HepG2 (cell line): ENCODE results near the gene AKTIP. TPM values are rescaled to one million over a fixed set of nuclear protein-coding genes. Genes with fewer than 3 reads are reported as not detected.

Source experiments
- ARHGAP35 ChIP-seq: sonication (generic); formaldehyde crosslinking; IDR thresholded peaks from 2 replicates; pipeline ENCODE4 v1.9.0; 2022; ENCODE audit warnings: mild to moderate bottlenecking, inconsistent platforms, moderate library complexity, missing genetic modification reagents, borderline replicate concordance
- BORCS8-MEF2B ChIP-seq: sonication (generic); formaldehyde crosslinking; IDR thresholded peaks from 2 replicates; pipeline ENCODE4 v1.8.0; 2022; ENCODE audit warnings: mild to moderate bottlenecking, missing genetic modification reagents
- CBFB ChIP-seq: sonication (generic); formaldehyde crosslinking; IDR thresholded peaks from 2 replicates; pipeline ENCODE4 v1.4.0; 2020; ENCODE audit warnings: missing genetic modification reagents
- CBX2 ChIP-seq, 2 experiments: fragments of 200-600 bp in 1 of 2; sonication (generic); formaldehyde crosslinking in 1 of 2; IDR thresholded peaks; 2 replicates each; pipeline versions ENCODE4 v1.7.0 to v1.8.1; 2018 to 2022; ENCODE audit warnings: low read depth in 2 of 2, low read length in 1 of 2, mild to moderate bottlenecking in 1 of 2, missing genetic modification reagents in 1 of 2
- CENPT ChIP-seq: sonication (generic); formaldehyde crosslinking; IDR thresholded peaks from 2 replicates; pipeline ENCODE4 v1.8.0; 2022; ENCODE audit warnings: low read depth, mild to moderate bottlenecking, moderate library complexity, missing genetic modification reagents
- HOXA7 ChIP-seq: sonication (generic); formaldehyde crosslinking; IDR thresholded peaks from 2 replicates; pipeline ENCODE4 v1.8.1; 2022; ENCODE audit warnings: mild to moderate bottlenecking, missing genetic modification reagents, moderate library complexity
- IKZF4 ChIP-seq: sonication (generic); formaldehyde crosslinking; IDR thresholded peaks from 2 replicates; pipeline ENCODE4 v1.5.1; 2020; ENCODE audit warnings: borderline replicate concordance, mild to moderate bottlenecking, low read depth, missing genetic modification reagents; ENCODE audit errors: not compliant biosample characterization
- IRF2 ChIP-seq: IDR thresholded peaks from 2 replicates; pipeline ENCODE4 v1.6.1; 2018; ENCODE audit warnings: missing genetic modification reagents, missing compliant biosample characterization
- KDM2A ChIP-seq: sonication (generic); formaldehyde crosslinking; IDR thresholded peaks from 2 replicates; pipeline ENCODE4 v1.4.0; 2020; ENCODE audit warnings: low read depth, missing genetic modification reagents, borderline replicate concordance
- KDM5B ChIP-seq: sonication (generic); formaldehyde crosslinking; IDR thresholded peaks from 2 replicates; pipeline ENCODE4 v1.4.0; 2020; ENCODE audit warnings: missing genetic modification reagents, mild to moderate bottlenecking, borderline replicate concordance
- MAFG ChIP-seq: sonication (generic); formaldehyde crosslinking; IDR thresholded peaks from 2 replicates; pipeline ENCODE4 v1.5.1; 2020; ENCODE audit warnings: mild to moderate bottlenecking, missing genetic modification reagents
- MEIS1 ChIP-seq: sonication (generic); formaldehyde crosslinking; IDR thresholded peaks from 2 replicates; pipeline ENCODE4 v1.9.0; 2021; ENCODE audit warnings: mild to moderate bottlenecking, missing genetic modification reagents, moderate library complexity, borderline replicate concordance
- NKX3-1 ChIP-seq: sonication (generic); formaldehyde crosslinking; IDR thresholded peaks from 2 replicates; pipeline ENCODE4 v1.5.0; 2020; ENCODE audit warnings: missing genetic modification reagents
- PHB2 ChIP-seq: fragments of 450-650 bp; IDR thresholded peaks from 2 replicates; pipeline ENCODE4 v1.6.1; 2018; ENCODE audit not compliant: partially characterized antibody
- POLR2A ChIP-seq, 2 experiments: IDR thresholded peaks; 2 replicates each; pipeline ENCODE4 v1.6.1; 2011; ENCODE audit warnings: low read depth in 2 of 2, low read length in 2 of 2, mild to moderate bottlenecking in 1 of 2, moderate library complexity in 1 of 2; ENCODE audit not compliant: insufficient read depth in 1 of 2
- SNAI1 ChIP-seq: sonication (generic); formaldehyde crosslinking; IDR thresholded peaks from 2 replicates; pipeline ENCODE4 v1.5.0; 2020; ENCODE audit warnings: mild to moderate bottlenecking, missing genetic modification reagents, borderline replicate concordance
- SRF ChIP-seq: IDR thresholded peaks from 2 replicates; pipeline ENCODE4 v1.6.1; 2011; ENCODE audit warnings: mild to moderate bottlenecking, low read depth, low read length, moderate library complexity
- THYN1 ChIP-seq: sonication (generic); formaldehyde crosslinking; IDR thresholded peaks from 2 replicates; pipeline ENCODE4 v1.8.1; 2023; ENCODE audit warnings: low read depth, mild to moderate bottlenecking, moderate library complexity, missing genetic modification reagents, borderline replicate concordance
- ZFY ChIP-seq: sonication (generic); formaldehyde crosslinking; IDR thresholded peaks from 2 replicates; pipeline ENCODE4 v1.4.0; 2020; ENCODE audit warnings: missing genetic modification reagents
- ZNF121 ChIP-seq: sonication (generic); formaldehyde crosslinking; IDR thresholded peaks from 2 replicates; pipeline ENCODE4 v1.5.0; 2020; ENCODE audit warnings: mild to moderate bottlenecking, missing genetic modification reagents
- ZNF543 ChIP-seq: sonication (generic); formaldehyde crosslinking; IDR thresholded peaks from 2 replicates; pipeline ENCODE4 v1.4.0; 2020; ENCODE audit warnings: mild to moderate bottlenecking, missing genetic modification reagents
- ZNF609 ChIP-seq: sonication (generic); formaldehyde crosslinking; IDR thresholded peaks from 2 replicates; pipeline ENCODE4 v1.4.0; 2020; ENCODE audit warnings: mild to moderate bottlenecking, missing genetic modification reagents, borderline replicate concordance
- ZNF749 ChIP-seq: sonication (generic); formaldehyde crosslinking; IDR thresholded peaks from 2 replicates; pipeline ENCODE4 v1.8.0; 2022; ENCODE audit warnings: mild to moderate bottlenecking, missing genetic modification reagents, moderate library complexity, borderline replicate concordance
- ZNF782 ChIP-seq: sonication (generic); formaldehyde crosslinking; IDR thresholded peaks from 2 replicates; pipeline ENCODE4 v1.4.0; 2020; ENCODE audit warnings: missing genetic modification reagents, mild to moderate bottlenecking, borderline replicate concordance
- ZSCAN25 ChIP-seq: sonication (generic); formaldehyde crosslinking; IDR thresholded peaks from 2 replicates; pipeline ENCODE4 v1.8.0; 2022; ENCODE audit warnings: mild to moderate bottlenecking, missing genetic modification reagents
- polyA plus RNA-seq, 8 experiments: library from polyadenylated mRNA; depleted of rRNA in 3 of 8; stranded (reverse) in 7 of 8; unstranded in 1 of 8; fragments of >200 nt; fragmentation: Illumina TruSeq in 4 of 8; extraction: Trizol in 4 of 8; gene quantifications; 2 replicates each; pipeline versions ENCODE4 v1.2.1 to v1.2.3, GENCODE V29; 2011 to 2016; ENCODE audit warnings: low read depth in 4 of 8, missing spikeins in 1 of 8, mixed read lengths in 1 of 8; ENCODE audit not compliant: insufficient read depth in 1 of 8
- total RNA-seq, 5 experiments: library from RNA; depleted of rRNA; stranded (reverse); fragments of >200 nt; fragmentation: Illumina TruSeq; extraction: Trizol; gene quantifications; 2 replicates each; pipeline ENCODE4 v1.2.3, GENCODE V29; 2016; ENCODE audit warnings: low read depth in 1 of 5

Gene AKTIP
- total and polyA plus RNA-seq, 2 of the 13 experiments (the other 11 are each of a cell fraction or from before 2014, with no cell fraction given) = 28.8 to 49.0 TPM

- peak; percentile 54; the same call in 1 of the 2 replicates for TF ChIP-seq ZNF609 (CRISPR knock-in tag)
- TF ChIP-seq MAFG (CRISPR knock-in tag) = 0 out of 2 replicates have a peak, but pooled peaks have one; percentile 23
- peak; percentile 85 for TF ChIP-seq ZNF121
- 0 out of 2 replicates have a peak, but pooled peaks have one; percentile 63 for TF ChIP-seq KDM5B (CRISPR knock-in tag)
- TF ChIP-seq IKZF4 = peak; percentile 37
- TF ChIP-seq ARHGAP35 = peak; percentile 38; the same call in 1 of the 2 replicates
- no peak for TF ChIP-seq THYN1 (CRISPR knock-in tag)
- TF ChIP-seq CBFB (CRISPR knock-in tag) = 0 out of 2 replicates have a peak, but pooled peaks have one; percentile 12
- TF ChIP-seq ZNF543 (CRISPR knock-in tag) = peak; percentile 75; the same call in 1 of the 2 replicates
- TF ChIP-seq ZFY (CRISPR knock-in tag) = peak; percentile 40; the same call in 1 of the 2 replicates
- no peak; the same call in 1 of the 2 replicates for TF ChIP-seq IRF2 (CRISPR knock-in tag)
- peak; percentile 94 for TF ChIP-seq ZSCAN25 (CRISPR knock-in tag)
- TF ChIP-seq ZNF782 (CRISPR knock-in tag) = no peak
- 0 out of 2 replicates have a peak, but pooled peaks have one; percentile 26 for TF ChIP-seq CENPT (CRISPR knock-in tag)
- peak; percentile 27; the same call in 1 of the 2 replicates for TF ChIP-seq MEIS1
- no peak for TF ChIP-seq PHB2
- no peak for TF ChIP-seq ZNF749 (CRISPR knock-in tag)
- TF ChIP-seq SNAI1 = peak; percentile 84; the same call in 1 of the 2 replicates
- TF ChIP-seq SRF = no peak
- no peak for TF ChIP-seq HOXA7
- TF ChIP-seq NKX3-1 (CRISPR knock-in tag) = no peak
- TF ChIP-seq KDM2A (CRISPR knock-in tag) = peak; percentile 75
- peak in 1 of 2 experiments; percentile 72; a peak in 2 of 4 replicates for TF ChIP-seq POLR2A (IDR thresholded peaks at IDR 0.05; ENCODE audit: insufficient read depth in 1 of 2, low read depth in 2 of 2, low read length in 2 of 2)
- TF ChIP-seq CBX2 (IDR thresholded peaks at IDR 0.05; ENCODE audit: low read depth, low read length) = no peak
- no peak; the same call in 1 of the 2 replicates for TF ChIP-seq CBX2 (CRISPR knock-in tag; IDR thresholded peaks at IDR 0.05; ENCODE audit: low read depth)
- TF ChIP-seq BORCS8-MEF2B (CRISPR knock-in tag) = peak; percentile 67; the same call in 1 of the 2 replicates
Measured at GRCh38 chr16:53502331-53503269, at the start of gene AKTIP (continued).
